GM12801 (cell line): ENCODE results near the gene ZNF467.

Experiments used
- CTCF ChIP-seq: IDR thresholded peaks from one replicate; pipeline ENCODE4 v1.5.1; 2011; ENCODE audit warnings: control low read depth; ENCODE audit not compliant: insufficient read length; ENCODE audit errors: extremely low read depth

ZNF467 gene

DNA sequence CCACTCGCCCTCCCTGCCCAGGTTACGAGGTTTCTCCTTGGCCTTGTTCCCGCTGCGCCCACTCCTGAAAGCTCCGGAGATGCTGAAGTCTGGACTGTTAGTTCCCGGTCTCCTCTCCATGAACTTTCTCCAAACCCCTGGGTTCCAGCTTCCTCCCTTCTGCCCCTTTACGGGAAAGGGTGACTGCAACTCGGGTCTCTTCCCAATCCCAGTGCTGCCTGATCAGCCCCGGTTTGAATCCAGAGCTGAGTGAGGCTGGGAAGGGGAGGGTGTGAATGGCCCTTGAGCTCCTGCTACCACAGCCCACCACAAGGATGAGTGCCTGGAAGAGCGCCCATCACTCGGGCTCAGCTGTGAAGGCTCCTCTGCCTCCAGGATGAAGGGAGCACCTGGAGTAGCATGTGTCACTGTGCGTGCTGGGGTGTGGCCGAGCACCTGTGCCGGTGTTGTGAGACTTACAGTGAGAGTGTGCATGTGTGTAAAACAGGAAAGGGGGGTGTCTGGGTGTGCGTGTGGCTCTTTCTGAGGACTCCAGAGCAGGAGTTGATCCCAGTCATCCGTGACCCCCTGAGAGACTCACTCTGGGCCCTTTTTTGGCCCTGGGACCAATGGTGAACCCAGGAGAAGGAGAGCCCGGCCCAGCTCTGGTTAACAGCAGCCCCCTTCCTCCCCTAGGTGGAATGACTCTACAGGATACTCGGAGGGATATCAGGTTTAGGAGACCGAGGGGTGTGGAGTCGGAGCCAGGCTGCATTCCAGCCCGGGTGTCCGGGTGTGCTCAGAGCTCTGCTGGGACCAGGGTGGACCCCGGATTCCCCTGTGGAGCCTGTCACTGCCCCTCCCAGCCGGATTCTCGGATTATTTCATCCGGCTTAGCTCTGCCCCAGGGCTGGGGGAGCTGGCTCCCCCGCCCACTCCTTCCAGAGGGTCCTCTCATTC lies 1.1 kb upstream of the ZNF467 start:
- no peak for TF ChIP-seq CTCF

DNA sequence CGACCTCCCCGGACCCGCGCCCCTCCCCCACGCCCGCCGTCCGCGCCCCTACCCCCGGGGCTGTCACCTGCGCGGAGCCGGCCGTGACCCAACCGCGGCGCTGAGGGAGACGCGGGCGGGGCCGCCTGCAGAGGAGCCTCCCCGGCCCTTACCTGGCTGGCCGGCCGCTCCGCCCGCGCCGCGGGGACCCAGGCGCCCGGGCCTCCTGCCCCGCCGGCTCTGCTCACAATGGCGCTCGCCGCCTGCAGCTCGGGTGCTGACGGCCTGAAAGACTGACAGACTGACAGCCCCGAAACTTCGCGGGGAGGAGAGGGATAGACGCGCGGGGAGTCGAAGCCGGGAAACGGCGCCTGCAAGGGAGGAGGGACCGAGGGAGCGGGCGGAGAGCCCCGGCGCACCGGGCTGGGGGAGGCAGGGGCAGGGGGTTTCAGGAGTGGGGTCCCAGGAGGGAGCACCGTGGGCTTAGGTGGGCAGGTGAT lies 393 bp downstream of the ZNF467 start:
- no peak for TF ChIP-seq CTCF

GRCh38 chr7:149772241-149772955 lies 990 bp downstream of the ZNF467 start:
- TF ChIP-seq CTCF, result no peak

DNA sequence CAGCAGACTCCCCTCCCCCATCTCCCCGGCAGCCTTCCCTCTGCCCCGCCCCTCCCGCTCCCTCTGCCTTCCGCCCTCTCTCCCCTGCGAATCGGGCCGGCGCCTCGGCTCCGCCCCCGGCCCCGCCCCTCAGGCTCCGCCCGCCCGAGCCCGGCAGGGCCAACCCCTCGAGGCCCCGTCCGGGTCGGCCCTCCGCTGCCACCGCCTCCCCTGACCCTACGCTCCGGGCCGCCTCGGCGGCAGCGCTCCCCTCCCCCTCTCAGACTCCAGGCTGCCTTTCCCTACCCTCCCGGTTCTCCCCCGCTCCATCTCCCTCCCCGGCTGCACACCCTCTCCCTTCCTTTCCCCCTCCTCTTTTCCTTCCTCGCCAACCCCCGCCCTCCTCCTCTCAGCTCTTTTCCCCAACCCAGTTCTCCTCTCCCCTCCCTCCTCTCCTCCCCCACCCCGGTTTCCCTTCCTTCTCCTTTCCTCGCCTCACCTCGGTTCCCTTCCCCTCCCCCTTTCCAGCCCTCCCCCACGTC lies 1.6 kb downstream of the ZNF467 start:
- TF ChIP-seq CTCF, result no peak

- no peak for TF ChIP-seq CTCF
These were observed 2.4 kb downstream of the ZNF467 start for GRCh38 chr7:149770728-149771636.

- no peak for TF ChIP-seq CTCF
These were observed 3.5 kb downstream of the ZNF467 start for GRCh38 chr7:149769915-149770314.

GRCh38 chr7:149768931-149769330 lies 4.5 kb downstream of the ZNF467 start:
- TF ChIP-seq CTCF, result no peak
